Activated CD4-positive, alpha-beta T cell treated with anti-CD3 and anti-CD28 coated beads, Interleukin-2, amount 10 ng/mL, durations not matched to agents 24 days and 14 days (primary cell): ENCODE results near the gene NEO1. TPM values are rescaled to one million over a fixed set of nuclear protein-coding genes. Genes with fewer than 3 reads are reported as not detected.
A peak's percentile ranks its signal among the peaks of the same experiment; 100 is the strongest.

Experiments
- DNase-seq: peaks from one replicate; pipeline ENCODE4 v3.0.0; 2022
- H3K27ac Mint-ChIP-seq: one replicate; pipeline ENCODE4 v1.8.0; 2022; ENCODE audit warnings: mild to moderate bottlenecking, mixed read lengths
- H3K27me3 Mint-ChIP-seq: one replicate; pipeline ENCODE4 v1.8.0; 2022; ENCODE audit warnings: mixed read lengths
- H3K36me3 Mint-ChIP-seq: one replicate; pipeline ENCODE4 v1.8.0; 2022; ENCODE audit warnings: low read depth, mild to moderate bottlenecking, mixed read lengths
- H3K4me1 Mint-ChIP-seq: one replicate; pipeline ENCODE4 v1.8.0; 2021; ENCODE audit warnings: mixed read lengths
- H3K4me3 Mint-ChIP-seq: one replicate; pipeline ENCODE4 v1.8.0; 2022; ENCODE audit warnings: mild to moderate bottlenecking, moderate library complexity, mixed read lengths
- H3K9me3 Mint-ChIP-seq: one replicate; pipeline ENCODE4 v1.8.0; 2021; ENCODE audit warnings: mixed read lengths
- intact Hi-C: fragments of 100-400 bp; cut with micrococcal nuclease; formaldehyde crosslinking; loops from one replicate; pipeline ENCODE4 v1.15.1; 2023
- total RNA-seq: library from RNA; stranded (reverse); gene quantifications from 2 replicates; pipeline ENCODE4 v1.2.3, GENCODE V29; 2022

NEO1 gene
- total RNA-seq, 1 donor from 2014 or later, result 5.8 TPM

DNA sequence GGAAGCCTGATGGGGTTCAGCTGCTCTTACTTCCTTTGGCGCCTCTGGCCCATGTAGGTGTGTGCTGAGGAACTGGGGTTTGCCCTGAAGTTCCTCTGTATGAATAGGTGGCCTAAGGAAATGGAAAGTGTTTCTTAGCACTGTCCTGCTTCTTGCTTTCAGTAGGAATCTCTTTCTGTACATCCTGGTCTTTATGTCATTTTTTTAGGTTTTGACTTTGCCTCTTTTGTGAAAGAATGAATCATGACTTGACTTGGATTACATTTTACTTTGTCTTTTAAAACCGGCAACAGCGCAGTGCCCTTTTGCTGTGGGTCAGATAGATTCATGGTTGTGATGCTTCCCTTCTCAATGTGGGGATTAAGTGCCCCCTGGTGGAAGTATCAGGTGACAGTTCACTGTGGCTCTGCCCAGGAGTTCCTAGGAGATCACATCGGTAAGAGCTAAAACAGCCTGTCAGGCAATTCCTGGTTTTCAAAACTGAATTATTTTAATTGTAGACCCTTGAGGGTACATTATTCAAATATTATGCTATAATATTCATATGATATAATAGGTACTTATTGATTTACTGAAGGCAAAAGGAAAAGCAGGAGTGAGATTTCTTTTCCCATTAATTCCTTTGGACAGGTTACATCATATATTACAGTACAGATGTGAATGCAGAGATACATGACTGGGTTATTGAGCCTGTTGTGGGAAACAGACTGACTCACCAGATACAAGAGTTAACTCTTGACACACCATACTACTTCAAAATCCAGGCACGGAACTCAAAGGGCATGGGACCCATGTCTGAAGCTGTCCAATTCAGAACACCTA lies 221.1 kb downstream of the NEO1 start:
- H3K4me3 Mint-ChIP-seq, result no peak overlapping the region
- H3K27me3 Mint-ChIP-seq, result no peaks in the 10 kb centered on the region
- H3K9me3 Mint-ChIP-seq, result no peaks in the 10 kb centered on the region
- no peaks in the 10 kb centered on the region for H3K36me3 Mint-ChIP-seq
- peak; percentile 83 for DNase-seq
- H3K4me1 Mint-ChIP-seq, result peaks cover 4% of the 10 kb centered on the region
- H3K27ac Mint-ChIP-seq, result no peak overlapping the region
- intact Hi-C loops, result loop anchor here (1.0 kb wide), 1 partner anchor 32 kb away; no protein-coding TSS in a partner anchor

DNA sequence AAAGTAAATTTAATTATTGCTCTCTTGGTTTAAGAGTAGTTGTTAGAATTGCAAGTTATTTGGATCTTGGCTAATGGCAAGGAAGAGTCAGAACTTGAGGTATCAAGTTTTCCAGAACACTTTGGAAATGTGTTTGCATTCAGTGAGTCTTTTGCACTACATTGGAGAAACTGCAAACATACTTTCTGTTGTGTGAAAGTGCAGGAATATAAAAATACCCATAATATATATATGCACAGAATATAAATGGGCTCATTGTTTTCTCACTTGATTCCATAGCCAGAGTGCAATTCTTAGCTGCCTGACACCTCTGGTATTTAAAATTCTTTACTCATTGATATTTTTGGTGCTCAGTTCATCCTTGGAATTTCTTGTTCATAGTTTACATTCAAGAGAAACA lies 223.6 kb downstream of the NEO1 start:
- no peak for DNase-seq
- H3K9me3 Mint-ChIP-seq, result no peaks in the 10 kb centered on the region
- peaks cover 4% of the 10 kb centered on the region for H3K4me1 Mint-ChIP-seq
- H3K27me3 Mint-ChIP-seq, result no peaks in the 10 kb centered on the region
- no peak overlapping the region for H3K27ac Mint-ChIP-seq
- intact Hi-C loops, result no loop called here
- no peak overlapping the region for H3K4me3 Mint-ChIP-seq
- no peaks in the 10 kb centered on the region for H3K36me3 Mint-ChIP-seq

GRCh38 chr15:73282567-73283365 lies 230.5 kb downstream of the NEO1 start:
- DNase-seq, result no peak
- Mint-ChIP-seq H3K36me3 (no peaks in the 10 kb centered on the region), H3K27me3 (no peaks in the 10 kb centered on the region), H3K4me1 (peaks cover 7% of the 10 kb centered on the region), H3K4me3 (no peak overlapping the region), H3K9me3 (no peaks in the 10 kb centered on the region), H3K27ac (no peak overlapping the region)
- intact Hi-C loops, result loop anchor here (10.0 kb wide), 1 partner anchor 422 kb away; no protein-coding TSS in a partner anchor

GRCh38 chr15:73283366-73283962 lies 231.2 kb downstream of the NEO1 start:
- intact Hi-C loops, result loop anchor here (10.0 kb wide), 1 partner anchor 421 kb away; no protein-coding TSS in a partner anchor
- Mint-ChIP-seq H3K36me3 (no peaks in the 10 kb centered on the region), H3K27ac (no peak overlapping the region), H3K9me3 (no peaks in the 10 kb centered on the region), H3K4me1 (peaks cover 7% of the 10 kb centered on the region), H3K27me3 (no peaks in the 10 kb centered on the region), H3K4me3 (no peak overlapping the region)
- DNase-seq, result no peak

DNA sequence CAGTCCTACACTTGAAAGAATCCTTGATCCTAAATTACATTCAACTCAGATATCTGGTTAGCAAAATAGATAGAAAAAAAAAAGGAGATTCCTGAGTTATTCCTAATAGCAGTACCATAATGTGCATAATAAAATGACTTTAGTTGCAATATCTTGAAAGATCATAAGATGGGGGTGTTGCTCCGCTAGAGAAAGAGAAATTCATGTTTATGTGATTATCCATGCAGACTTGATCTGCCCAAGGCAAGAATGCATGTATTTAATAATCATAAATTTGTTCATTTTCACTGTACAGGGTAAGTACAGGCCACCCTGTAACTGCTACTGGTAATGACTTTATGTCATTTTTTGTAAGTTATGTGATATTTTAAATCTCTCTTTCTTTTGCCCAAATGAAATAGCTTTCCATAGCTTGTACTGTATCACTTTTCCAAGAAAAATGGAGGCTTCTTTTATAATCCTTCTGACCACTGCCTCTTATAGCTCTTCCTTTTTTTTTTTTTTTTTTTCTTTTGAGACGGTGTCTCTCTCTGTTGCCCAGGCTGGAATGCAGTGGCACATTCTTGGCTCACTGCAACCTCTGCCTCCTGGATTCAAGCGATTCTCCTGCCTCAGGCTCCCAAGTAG lies 231.9 kb downstream of the NEO1 start:
- Mint-ChIP-seq H3K4me3 (no peak overlapping the region), H3K36me3 (no peaks in the 10 kb centered on the region), H3K9me3 (no peaks in the 10 kb centered on the region), H3K27me3 (no peaks in the 10 kb centered on the region), H3K27ac (no peak overlapping the region), H3K4me1 (peaks cover 7% of the 10 kb centered on the region)
- intact Hi-C loops, result loop anchor here (10.0 kb wide), 1 partner anchor 421 kb away; no protein-coding TSS in a partner anchor
- DNase-seq, result no peak

GRCh38 chr15:73286311-73286710 lies 234.0 kb downstream of the NEO1 start:
- H3K4me3 Mint-ChIP-seq, result no peak overlapping the region
- H3K27ac Mint-ChIP-seq, result no peak overlapping the region
- no peaks in the 10 kb centered on the region for H3K27me3 Mint-ChIP-seq
- H3K4me1 Mint-ChIP-seq, result peaks cover 7% of the 10 kb centered on the region
- DNase-seq, result no peak
- intact Hi-C loops, result loop anchor here (10.0 kb wide), 1 partner anchor 418 kb away; no protein-coding TSS in a partner anchor
- no peaks in the 10 kb centered on the region for H3K9me3 Mint-ChIP-seq
- H3K36me3 Mint-ChIP-seq, result no peaks in the 10 kb centered on the region

- intact Hi-C loops, result loop anchor here (10.0 kb wide), 1 partner anchor 418 kb away; no protein-coding TSS in a partner anchor
- Mint-ChIP-seq H3K4me3 (no peak overlapping the region), H3K27ac (no peak overlapping the region)
Measured at GRCh38 chr15:73287019-73287418, 234.8 kb downstream of the NEO1 start.

DNA sequence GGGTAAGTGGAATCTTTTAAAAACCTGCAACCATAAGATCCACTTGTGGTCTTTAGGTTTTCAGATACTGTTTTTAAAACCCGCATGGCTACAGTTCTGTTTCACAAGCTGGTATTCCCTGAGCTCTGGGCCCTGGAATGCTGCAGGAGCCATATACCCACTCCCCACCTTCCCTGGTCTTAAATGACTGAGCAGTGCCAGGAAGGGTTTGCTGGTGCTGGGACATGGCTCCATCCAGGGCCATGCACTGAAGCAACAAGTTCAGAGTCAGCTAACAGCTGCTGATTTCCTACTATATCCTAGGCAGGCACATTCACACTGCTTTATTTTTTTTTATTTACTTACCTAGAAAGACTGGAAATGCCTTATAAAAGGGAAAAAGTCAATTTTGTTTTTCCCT lies 239.2 kb downstream of the NEO1 start:
- Mint-ChIP-seq H3K9me3 (no peaks in the 10 kb centered on the region), H3K36me3 (no peaks in the 10 kb centered on the region), H3K4me1 (peaks cover 3% of the 10 kb centered on the region), H3K27ac (no peak overlapping the region), H3K27me3 (no peaks in the 10 kb centered on the region), H3K4me3 (no peak overlapping the region)
- intact Hi-C loops, result no loop called here
- no peak for DNase-seq

More at GRCh38 chr15:73287019-73287418, 234.8 kb downstream of the NEO1 start:
- Mint-ChIP-seq H3K36me3 (no peaks in the 10 kb centered on the region), H3K9me3 (no peaks in the 10 kb centered on the region), H3K27me3 (no peaks in the 10 kb centered on the region), H3K4me1 (peaks cover 7% of the 10 kb centered on the region)
- no peak for DNase-seq

DNA sequence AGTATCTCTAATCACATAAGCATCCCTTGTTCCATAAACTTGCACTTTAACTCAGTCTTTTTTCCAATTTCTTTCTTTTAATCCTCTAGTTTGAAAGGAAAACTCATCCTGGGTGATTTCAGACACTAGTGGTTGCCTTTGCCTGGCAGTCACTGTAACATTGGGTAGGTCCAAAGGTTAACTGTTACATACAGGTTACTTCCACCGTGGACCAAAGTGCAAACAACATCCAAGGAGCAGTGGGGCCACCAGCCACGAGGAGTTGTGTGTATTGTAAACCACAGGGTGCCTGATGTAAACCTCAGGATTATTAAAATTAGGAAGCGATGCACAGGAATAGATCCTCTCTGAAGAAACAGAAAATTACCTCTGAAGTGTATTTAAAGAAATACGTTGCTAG lies 241.5 kb downstream of the NEO1 start:
- intact Hi-C loops, result no loop called here
- Mint-ChIP-seq H3K4me1 (no peaks in the 10 kb centered on the region), H3K4me3 (no peak overlapping the region), H3K9me3 (no peaks in the 10 kb centered on the region), H3K27ac (no peak overlapping the region), H3K36me3 (no peaks in the 10 kb centered on the region), H3K27me3 (no peaks in the 10 kb centered on the region)
- no peak for DNase-seq

GRCh38 chr15:73295630-73296286 lies 243.5 kb downstream of the NEO1 start:
- Mint-ChIP-seq H3K27ac (no peak overlapping the region), H3K9me3 (no peaks in the 10 kb centered on the region), H3K27me3 (no peaks in the 10 kb centered on the region), H3K36me3 (no peaks in the 10 kb centered on the region), H3K4me3 (no peak overlapping the region), H3K4me1 (no peaks in the 10 kb centered on the region)
- no peak for DNase-seq
- intact Hi-C loops, result no loop called here

- DNase-seq, result no peak
- no peaks in the 10 kb centered on the region for H3K36me3 Mint-ChIP-seq
- H3K27ac Mint-ChIP-seq, result no peak overlapping the region
- H3K27me3 Mint-ChIP-seq, result no peaks in the 10 kb centered on the region
- intact Hi-C loops, result no loop called here
- H3K9me3 Mint-ChIP-seq, result no peaks in the 10 kb centered on the region
- H3K4me1 Mint-ChIP-seq, result no peaks in the 10 kb centered on the region
- H3K4me3 Mint-ChIP-seq, result no peak overlapping the region
Measured at GRCh38 chr15:73296609-73297353, 244.5 kb downstream of the NEO1 start.

DNA sequence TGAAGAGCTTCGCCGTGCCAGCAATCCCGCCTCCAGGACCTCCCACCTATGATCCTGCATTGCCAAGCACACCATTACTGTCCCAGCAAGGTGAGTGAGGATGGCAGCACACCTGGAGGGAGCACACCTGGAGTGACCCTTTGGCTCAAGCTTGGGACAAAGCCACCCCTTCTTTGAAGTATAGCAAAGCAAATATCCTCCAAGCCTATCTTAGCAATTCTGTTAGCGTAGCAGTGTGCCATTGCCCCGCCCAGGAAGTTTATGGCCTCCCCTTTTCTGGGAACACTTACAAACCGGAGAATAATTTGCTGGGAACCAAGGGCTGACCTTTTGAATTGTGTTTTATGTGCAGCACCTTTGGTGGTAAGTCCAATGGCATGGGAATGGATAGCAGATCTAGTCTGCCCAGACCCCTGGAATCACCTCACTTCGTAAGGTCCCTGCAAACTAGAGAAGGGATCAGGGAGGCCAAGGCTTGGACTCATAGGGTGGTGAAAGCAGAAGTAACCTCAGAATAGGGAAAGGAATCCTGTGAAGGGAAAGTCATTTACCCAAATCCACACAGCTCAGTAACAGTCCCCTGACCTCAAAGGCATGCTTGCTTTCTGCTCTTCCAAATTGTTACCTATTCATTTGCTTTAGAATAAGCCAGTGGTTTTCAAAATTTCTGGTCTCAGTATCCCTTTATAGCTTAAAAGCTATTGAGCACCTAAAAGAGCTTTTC lies 246.4 kb downstream of the NEO1 start:
- no peak overlapping the region for H3K4me3 Mint-ChIP-seq
- intact Hi-C loops, result no loop called here
- H3K27me3 Mint-ChIP-seq, result no peaks in the 10 kb centered on the region
- H3K36me3 Mint-ChIP-seq, result no peaks in the 10 kb centered on the region
- no peak overlapping the region for H3K27ac Mint-ChIP-seq
- H3K4me1 Mint-ChIP-seq, result peaks cover 7% of the 10 kb centered on the region
- H3K9me3 Mint-ChIP-seq, result no peaks in the 10 kb centered on the region
- DNase-seq, result no peak
